T-helper 2 cell treated with Interferon-gamma antibody and Interleukin-4, amounts not matched to agents 5 μg/mL and 100 μg/mL, for 36 hours (primary cell): ENCODE results near the gene FLNA.

Experiments
- DNase-seq: peaks from one replicate; pipeline ENCODE4 v3.0.0; 2021; ENCODE audit warnings: low spot score
- H3K27ac Mint-ChIP-seq: one replicate; pipeline ENCODE4 v1.8.0; 2021; ENCODE audit warnings: mild to moderate bottlenecking, mixed read lengths
- H3K27me3 Mint-ChIP-seq: one replicate; pipeline ENCODE4 v1.8.0; 2021; ENCODE audit warnings: low read depth, mixed read lengths
- H3K36me3 Mint-ChIP-seq: one replicate; pipeline ENCODE4 v1.8.0; 2021; ENCODE audit warnings: low read depth, mixed read lengths
- H3K4me1 Mint-ChIP-seq: one replicate; pipeline ENCODE4 v1.8.0; 2021; ENCODE audit warnings: low read depth, mixed read lengths
- H3K4me3 Mint-ChIP-seq: one replicate; pipeline ENCODE4 v1.8.0; 2022; ENCODE audit warnings: mild to moderate bottlenecking, moderate library complexity, mixed read lengths
- H3K9me3 Mint-ChIP-seq: one replicate; pipeline ENCODE4 v1.8.0; 2021; ENCODE audit warnings: mixed read lengths

The FLNA gene

GRCh38 chrX:154333116-154333515 lies 41.3 kb downstream of the FLNA start:
- peaks cover 14% of the 10 kb centered on the region for H3K4me1 Mint-ChIP-seq
- H3K4me3 Mint-ChIP-seq = no peak overlapping the region
- no peaks in the 10 kb centered on the region for H3K36me3 Mint-ChIP-seq
- no peaks in the 10 kb centered on the region for H3K9me3 Mint-ChIP-seq
- DNase-seq = no peak
- H3K27me3 Mint-ChIP-seq = no peaks in the 10 kb centered on the region
- H3K27ac Mint-ChIP-seq = no peak overlapping the region

GRCh38 chrX:154332561-154332960 lies 41.9 kb downstream of the FLNA start:
- no peak for DNase-seq
- no peaks in the 10 kb centered on the region for H3K27me3 Mint-ChIP-seq
- no peaks in the 10 kb centered on the region for H3K9me3 Mint-ChIP-seq
- H3K4me3 Mint-ChIP-seq = no peak overlapping the region
- no peak overlapping the region for H3K27ac Mint-ChIP-seq
- peaks cover 18% of the 10 kb centered on the region for H3K4me1 Mint-ChIP-seq
- no peaks in the 10 kb centered on the region for H3K36me3 Mint-ChIP-seq

GRCh38 chrX:154329294-154329693 lies 45.1 kb downstream of the FLNA start:
- no peaks in the 10 kb centered on the region for H3K9me3 Mint-ChIP-seq
- H3K27ac Mint-ChIP-seq = no peak overlapping the region
- no peaks in the 10 kb centered on the region for H3K36me3 Mint-ChIP-seq
- peaks cover 2% of the 10 kb centered on the region for H3K27me3 Mint-ChIP-seq
- DNase-seq = no peak
- no peak overlapping the region for H3K4me3 Mint-ChIP-seq
- peaks cover 32% of the 10 kb centered on the region for H3K4me1 Mint-ChIP-seq

GRCh38 chrX:154328646-154329045 lies 45.8 kb downstream of the FLNA start:
- peaks cover 4% of the 10 kb centered on the region for H3K27me3 Mint-ChIP-seq
- no peaks in the 10 kb centered on the region for H3K9me3 Mint-ChIP-seq
- peaks cover 26% of the 10 kb centered on the region for H3K4me1 Mint-ChIP-seq
- no peak for DNase-seq
- H3K4me3 Mint-ChIP-seq = no peak overlapping the region
- no peak overlapping the region for H3K27ac Mint-ChIP-seq
- no peaks in the 10 kb centered on the region for H3K36me3 Mint-ChIP-seq

- peaks cover 4% of the 10 kb centered on the region for H3K27me3 Mint-ChIP-seq
- H3K4me3 Mint-ChIP-seq = peak overlapping the region; percentile 19
- H3K9me3 Mint-ChIP-seq = no peaks in the 10 kb centered on the region
- peak overlapping the region; percentile 31 for H3K27ac Mint-ChIP-seq
- DNase-seq = no peak
- H3K4me1 Mint-ChIP-seq = peaks cover 25% of the 10 kb centered on the region
- H3K36me3 Mint-ChIP-seq = no peaks in the 10 kb centered on the region
Observed at GRCh38 chrX:154327038-154327820, 47.2 kb downstream of the FLNA start.

GRCh38 chrX:154325541-154325940 lies 48.9 kb downstream of the FLNA start:
- Mint-ChIP-seq H3K9me3 (no peaks in the 10 kb centered on the region), H3K27me3 (peaks cover 4% of the 10 kb centered on the region), H3K36me3 (no peaks in the 10 kb centered on the region), H3K27ac (no peak overlapping the region), H3K4me1 (peaks cover 31% of the 10 kb centered on the region), H3K4me3 (no peak overlapping the region)
- DNase-seq = no peak

GRCh38 chrX:154323537-154323936 lies 50.9 kb downstream of the FLNA start:
- Mint-ChIP-seq H3K27ac (no peak overlapping the region), H3K9me3 (no peaks in the 10 kb centered on the region), H3K4me3 (no peak overlapping the region), H3K4me1 (peaks cover 33% of the 10 kb centered on the region), H3K36me3 (no peaks in the 10 kb centered on the region), H3K27me3 (peaks cover 6% of the 10 kb centered on the region)
- no peak for DNase-seq

- H3K4me1 Mint-ChIP-seq = peaks cover 31% of the 10 kb centered on the region
- DNase-seq = no peak
- H3K27ac Mint-ChIP-seq = no peak overlapping the region
- H3K9me3 Mint-ChIP-seq = no peaks in the 10 kb centered on the region
- no peak overlapping the region for H3K4me3 Mint-ChIP-seq
- peaks cover 6% of the 10 kb centered on the region for H3K27me3 Mint-ChIP-seq
- H3K36me3 Mint-ChIP-seq = no peaks in the 10 kb centered on the region
Observed at GRCh38 chrX:154322890-154323289, 51.5 kb downstream of the FLNA start.

- H3K27me3 Mint-ChIP-seq = peaks cover 6% of the 10 kb centered on the region
- H3K36me3 Mint-ChIP-seq = no peaks in the 10 kb centered on the region
- H3K9me3 Mint-ChIP-seq = no peaks in the 10 kb centered on the region
- H3K27ac Mint-ChIP-seq = no peak overlapping the region
- H3K4me3 Mint-ChIP-seq = no peak overlapping the region
- no peak for DNase-seq
- peaks cover 22% of the 10 kb centered on the region for H3K4me1 Mint-ChIP-seq
Observed at GRCh38 chrX:154321594-154321993, 52.8 kb downstream of the FLNA start.

- DNase-seq = no peak
- H3K27me3 Mint-ChIP-seq = peaks cover 6% of the 10 kb centered on the region
- H3K36me3 Mint-ChIP-seq = no peaks in the 10 kb centered on the region
- no peak overlapping the region for H3K4me3 Mint-ChIP-seq
- no peak overlapping the region for H3K27ac Mint-ChIP-seq
- peaks cover 17% of the 10 kb centered on the region for H3K4me1 Mint-ChIP-seq
- H3K9me3 Mint-ChIP-seq = no peaks in the 10 kb centered on the region
Observed at GRCh38 chrX:154321152-154321551, 53.3 kb downstream of the FLNA start.

- Mint-ChIP-seq H3K27me3 (peaks cover 6% of the 10 kb centered on the region), H3K27ac (no peak overlapping the region), H3K4me1 (peaks cover 13% of the 10 kb centered on the region), H3K4me3 (no peak overlapping the region), H3K36me3 (no peaks in the 10 kb centered on the region), H3K9me3 (no peaks in the 10 kb centered on the region)
- DNase-seq = no peak
Observed at GRCh38 chrX:154320406-154320805, 54.0 kb downstream of the FLNA start.

- Mint-ChIP-seq H3K27me3 (peaks cover 2% of the 10 kb centered on the region), H3K36me3 (no peaks in the 10 kb centered on the region), H3K27ac (no peak overlapping the region), H3K4me1 (peaks cover 23% of the 10 kb centered on the region), H3K9me3 (no peaks in the 10 kb centered on the region), H3K4me3 (no peak overlapping the region)
- no peak for DNase-seq
Observed at GRCh38 chrX:154317391-154317995, 56.9 kb downstream of the FLNA start.

GRCh38 chrX:154315416-154315815 lies 59.0 kb downstream of the FLNA start:
- H3K9me3 Mint-ChIP-seq = no peaks in the 10 kb centered on the region
- peaks cover 2% of the 10 kb centered on the region for H3K27me3 Mint-ChIP-seq
- no peaks in the 10 kb centered on the region for H3K36me3 Mint-ChIP-seq
- H3K27ac Mint-ChIP-seq = no peak overlapping the region
- no peak for DNase-seq
- no peak overlapping the region for H3K4me3 Mint-ChIP-seq
- peaks cover 26% of the 10 kb centered on the region for H3K4me1 Mint-ChIP-seq

- Mint-ChIP-seq H3K27me3 (no peaks in the 10 kb centered on the region), H3K9me3 (no peaks in the 10 kb centered on the region), H3K4me3 (peak overlapping the region; percentile 55), H3K4me1 (peaks cover 33% of the 10 kb centered on the region), H3K36me3 (no peaks in the 10 kb centered on the region), H3K27ac (peak overlapping the region; percentile 81)
- peak; percentile 38 for DNase-seq
Observed at GRCh38 chrX:154313147-154313546, 61.3 kb downstream of the FLNA start.
